Activated naive CD8-positive, alpha-beta T cell treated with anti-CD3 and anti-CD28 coated beads, Interleukin-2, amount 50 U/mL, for 24 hours (primary cell): ENCODE results near the gene WDR93.

Experiments used
- ATAC-seq: fragments of 150-1000 bp; cut with Tn5 transposase; one replicate; pipeline ENCODE4 v1.10.0; 2021
- DNase-seq: peaks from one replicate; pipeline ENCODE4 v3.0.0; 2021
- H3K27ac Mint-ChIP-seq: one replicate; pipeline ENCODE4 v1.8.0; 2021; ENCODE audit warnings: mild to moderate bottlenecking, mixed read lengths
- H3K27me3 Mint-ChIP-seq: one replicate; pipeline ENCODE4 v1.8.0; 2021; ENCODE audit warnings: mixed read lengths
- H3K36me3 Mint-ChIP-seq: one replicate; pipeline ENCODE4 v1.8.0; 2021; ENCODE audit warnings: low read depth, mixed read lengths
- H3K4me1 Mint-ChIP-seq: one replicate; pipeline ENCODE4 v1.8.0; 2021; ENCODE audit warnings: mixed read lengths
- H3K4me3 Mint-ChIP-seq: one replicate; pipeline ENCODE4 v1.8.0; 2021; ENCODE audit warnings: mild to moderate bottlenecking, moderate library complexity, mixed read lengths
- H3K9me3 Mint-ChIP-seq: one replicate; pipeline ENCODE4 v1.8.0; 2021; ENCODE audit warnings: mixed read lengths

WDR93 gene

DNA sequence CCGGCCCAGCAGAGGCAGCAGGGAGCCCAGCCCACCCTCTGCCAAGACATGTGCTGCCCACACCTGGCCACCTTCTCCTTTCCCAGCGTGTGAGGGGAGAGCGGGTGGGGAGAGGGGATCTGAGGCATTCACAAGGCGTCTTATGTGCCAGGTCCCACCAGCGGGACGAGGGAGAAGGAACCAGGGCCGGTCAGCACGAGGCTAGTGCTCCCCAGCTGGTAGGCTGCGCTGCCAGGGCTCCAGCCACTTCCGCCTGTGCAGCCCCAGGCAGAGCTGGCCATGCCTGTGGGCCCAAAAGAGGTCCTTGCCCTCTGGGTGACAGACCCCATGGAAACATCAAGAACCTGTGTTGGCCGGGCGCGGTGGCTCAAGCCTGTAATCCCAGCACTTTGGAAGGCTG is 54.5 kb downstream of the WDR93 start:
- Mint-ChIP-seq H3K9me3 (no peaks in the 10 kb centered on the region), H3K27ac (no peak overlapping the region), H3K4me3 (no peak overlapping the region), H3K27me3 (peaks cover 4% of the 10 kb centered on the region), H3K4me1 (peaks cover 7% of the 10 kb centered on the region), H3K36me3 (no peaks in the 10 kb centered on the region)
- no peak for DNase-seq
- ATAC-seq, result no peak

DNA sequence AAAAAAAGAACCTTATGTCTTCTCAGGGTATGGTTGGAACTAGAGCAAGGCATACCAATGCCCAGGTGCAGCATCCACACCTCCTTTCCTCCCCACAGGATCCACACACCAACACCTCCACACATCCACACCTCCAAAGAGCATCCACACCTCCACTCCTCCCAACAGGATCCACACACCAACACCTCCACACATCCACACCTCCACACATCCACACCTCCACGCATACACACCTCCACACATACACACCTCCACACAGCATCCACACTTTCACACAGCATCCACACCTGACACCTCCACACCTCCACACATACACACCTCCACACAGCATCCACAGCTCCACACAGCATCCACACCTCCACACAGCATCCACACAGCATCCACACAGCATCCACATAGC is 55.2 kb downstream of the WDR93 start:
- no peak overlapping the region for H3K27ac Mint-ChIP-seq
- peaks cover 4% of the 10 kb centered on the region for H3K27me3 Mint-ChIP-seq
- peaks cover 7% of the 10 kb centered on the region for H3K4me1 Mint-ChIP-seq
- no peaks in the 10 kb centered on the region for H3K36me3 Mint-ChIP-seq
- no peaks in the 10 kb centered on the region for H3K9me3 Mint-ChIP-seq
- no peak for ATAC-seq
- no peak overlapping the region for H3K4me3 Mint-ChIP-seq
- DNase-seq, result no peak

DNA sequence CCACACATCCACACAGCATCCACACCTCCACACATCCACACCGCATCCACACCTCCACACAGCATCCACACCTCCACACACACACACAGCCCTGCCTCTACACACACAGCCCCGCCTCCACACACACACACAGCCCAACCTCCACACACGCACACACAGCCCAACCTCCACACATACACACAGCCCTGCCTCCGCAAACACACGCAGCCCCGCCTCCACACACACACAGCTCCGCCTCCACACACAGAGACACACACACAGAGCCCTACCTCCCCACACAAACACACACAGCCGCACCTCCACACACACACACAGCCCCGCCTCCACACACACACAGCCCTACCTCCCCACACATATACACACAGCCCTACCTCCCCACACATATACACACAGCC is 55.8 kb downstream of the WDR93 start:
- DNase-seq, result no peak
- no peaks in the 10 kb centered on the region for H3K9me3 Mint-ChIP-seq
- H3K27me3 Mint-ChIP-seq, result peaks cover 4% of the 10 kb centered on the region
- peaks cover 7% of the 10 kb centered on the region for H3K4me1 Mint-ChIP-seq
- H3K27ac Mint-ChIP-seq, result no peak overlapping the region
- ATAC-seq, result no peak
- H3K36me3 Mint-ChIP-seq, result no peaks in the 10 kb centered on the region
- no peak overlapping the region for H3K4me3 Mint-ChIP-seq

DNA sequence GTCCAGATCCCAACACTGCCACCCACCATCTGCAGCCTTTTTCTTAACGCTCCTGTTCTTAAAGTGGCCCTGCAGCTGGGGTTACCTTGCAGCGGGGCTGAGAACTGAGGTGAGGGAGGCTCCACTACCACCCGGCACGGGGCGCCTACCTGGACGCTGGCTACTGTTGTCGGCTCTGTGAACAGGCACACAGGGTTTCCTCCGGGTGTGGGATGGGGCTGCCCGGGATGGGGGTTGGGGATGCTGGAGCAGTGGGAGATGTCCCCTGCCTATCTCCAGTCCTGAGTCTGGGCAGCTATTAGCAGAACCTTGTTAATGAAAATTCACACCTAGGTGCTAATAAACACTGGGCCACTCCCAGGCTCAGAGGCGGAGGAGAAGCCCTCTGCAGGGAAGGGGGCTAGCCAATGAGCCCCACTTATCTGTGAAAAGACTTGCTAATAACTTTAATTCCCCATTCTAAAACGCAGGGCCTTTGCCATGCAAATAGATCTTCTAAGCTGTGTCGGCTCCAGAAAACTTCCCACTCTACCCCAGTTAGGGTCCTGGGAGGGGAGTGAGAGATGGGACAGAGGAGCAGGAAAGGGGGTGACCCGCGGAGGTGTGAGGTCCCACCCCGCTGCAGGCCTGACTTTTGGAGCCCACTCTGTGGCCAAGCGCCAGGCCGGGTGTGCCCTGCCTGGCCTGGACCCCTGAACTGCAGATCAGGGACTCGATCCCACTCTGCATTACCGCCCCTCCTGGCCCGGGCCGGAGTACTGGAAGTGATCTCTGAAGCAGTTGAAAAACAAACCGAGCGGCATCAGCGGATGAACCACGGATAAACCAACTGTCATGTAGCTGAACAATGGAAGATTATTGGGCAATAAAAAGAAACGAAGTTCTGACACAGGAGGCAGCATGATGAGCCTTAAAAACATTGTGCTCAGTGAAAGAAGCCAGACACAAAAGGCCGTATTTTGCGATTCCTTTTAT is 57.4 kb downstream of the WDR93 start:
- Mint-ChIP-seq H3K36me3 (no peaks in the 10 kb centered on the region), H3K27ac (peak overlapping the region; percentile 17), H3K27me3 (peaks cover 11% of the 10 kb centered on the region), H3K4me1 (peaks cover 7% of the 10 kb centered on the region), H3K9me3 (no peaks in the 10 kb centered on the region), H3K4me3 (no peak overlapping the region)
- no peak for DNase-seq
- no peak for ATAC-seq

DNA sequence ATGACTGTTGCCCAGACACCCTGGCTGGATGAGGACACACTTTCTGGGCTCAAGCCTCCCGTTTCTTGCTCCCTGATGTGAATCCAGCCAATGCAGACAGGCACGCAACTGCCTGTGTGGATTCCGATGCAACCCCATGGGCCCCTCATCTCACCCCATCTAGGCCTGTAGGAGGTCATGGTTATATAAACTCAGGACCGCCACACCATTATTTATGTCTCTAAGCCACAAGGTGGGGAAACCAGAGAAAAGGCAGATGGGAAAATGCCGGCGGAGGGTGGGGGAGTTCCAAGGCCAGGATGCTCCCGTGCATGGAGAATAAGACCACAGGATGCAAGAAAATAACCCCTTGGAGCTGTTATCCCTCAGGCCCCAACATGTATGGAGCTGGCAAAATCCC is 58.4 kb downstream of the WDR93 start:
- Mint-ChIP-seq H3K4me1 (peaks cover 7% of the 10 kb centered on the region), H3K9me3 (no peaks in the 10 kb centered on the region), H3K4me3 (peak overlapping the region; percentile 76), H3K27me3 (peaks cover 11% of the 10 kb centered on the region), H3K27ac (no peak overlapping the region), H3K36me3 (no peaks in the 10 kb centered on the region)
- no peak for ATAC-seq
- no peak for DNase-seq

DNA sequence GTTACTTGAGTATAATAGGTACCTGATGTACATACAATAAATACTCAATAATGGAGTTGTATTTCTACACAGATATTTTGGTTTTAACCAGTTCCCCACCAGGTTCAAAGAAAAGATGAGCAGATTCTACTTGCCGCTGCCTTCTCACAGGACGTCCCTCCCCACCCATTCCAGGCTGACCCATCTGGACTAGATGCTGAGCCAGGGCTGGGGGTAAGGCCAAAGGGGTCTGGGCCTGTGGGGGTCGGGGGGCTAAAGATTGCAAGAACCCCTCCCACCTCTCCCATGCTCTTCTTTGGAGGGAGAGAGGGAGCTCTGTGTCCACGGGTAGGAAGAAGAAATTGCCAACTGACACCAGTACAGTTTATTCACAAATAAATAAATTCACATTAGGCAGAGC is 58.9 kb downstream of the WDR93 start:
- H3K27ac Mint-ChIP-seq, result peak overlapping the region; percentile 14
- H3K4me1 Mint-ChIP-seq, result peaks cover 7% of the 10 kb centered on the region
- H3K36me3 Mint-ChIP-seq, result no peaks in the 10 kb centered on the region
- ATAC-seq (no peak), DNase-seq (no peak)
- H3K9me3 Mint-ChIP-seq, result no peaks in the 10 kb centered on the region
- H3K4me3 Mint-ChIP-seq, result peak overlapping the region; percentile 76
- H3K27me3 Mint-ChIP-seq, result peaks cover 12% of the 10 kb centered on the region

DNA sequence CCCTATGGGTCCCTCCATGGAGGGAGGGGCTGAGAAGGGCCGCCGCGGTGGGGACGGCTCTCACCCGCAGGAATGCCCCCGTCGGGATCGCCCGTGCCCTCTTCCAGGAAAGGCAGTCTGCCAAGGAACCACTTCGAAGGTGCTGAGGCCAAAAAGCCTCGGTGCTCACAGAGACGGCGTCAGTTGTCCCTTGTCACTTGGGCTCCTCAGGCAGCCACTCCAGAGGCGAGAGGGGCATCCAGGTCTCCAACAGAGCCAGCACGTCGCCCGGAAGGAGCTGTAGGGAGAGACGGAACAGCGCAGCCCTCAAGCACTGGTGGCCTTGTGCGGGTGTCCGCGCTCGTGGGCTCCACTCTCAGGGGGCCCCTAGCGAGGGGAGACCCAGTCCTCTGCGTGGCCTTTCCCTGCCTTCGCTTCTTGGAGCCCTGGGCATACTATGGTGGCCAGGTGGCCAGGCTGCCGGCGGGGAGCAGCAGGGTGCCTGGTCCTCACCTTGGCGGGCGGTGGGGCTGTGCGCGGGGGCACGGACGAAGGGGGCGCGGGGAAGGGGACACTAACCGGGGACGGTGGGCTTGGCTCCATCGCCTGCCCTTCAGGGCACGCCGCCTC is 59.4 kb downstream of the WDR93 start:
- Mint-ChIP-seq H3K36me3 (no peaks in the 10 kb centered on the region), H3K9me3 (no peaks in the 10 kb centered on the region), H3K4me3 (peak overlapping the region; percentile 76), H3K27ac (peak overlapping the region; percentile 37), H3K27me3 (peaks cover 16% of the 10 kb centered on the region), H3K4me1 (peaks cover 7% of the 10 kb centered on the region)
- DNase-seq (peak; percentile 22), ATAC-seq (peak; percentile 1)

DNA sequence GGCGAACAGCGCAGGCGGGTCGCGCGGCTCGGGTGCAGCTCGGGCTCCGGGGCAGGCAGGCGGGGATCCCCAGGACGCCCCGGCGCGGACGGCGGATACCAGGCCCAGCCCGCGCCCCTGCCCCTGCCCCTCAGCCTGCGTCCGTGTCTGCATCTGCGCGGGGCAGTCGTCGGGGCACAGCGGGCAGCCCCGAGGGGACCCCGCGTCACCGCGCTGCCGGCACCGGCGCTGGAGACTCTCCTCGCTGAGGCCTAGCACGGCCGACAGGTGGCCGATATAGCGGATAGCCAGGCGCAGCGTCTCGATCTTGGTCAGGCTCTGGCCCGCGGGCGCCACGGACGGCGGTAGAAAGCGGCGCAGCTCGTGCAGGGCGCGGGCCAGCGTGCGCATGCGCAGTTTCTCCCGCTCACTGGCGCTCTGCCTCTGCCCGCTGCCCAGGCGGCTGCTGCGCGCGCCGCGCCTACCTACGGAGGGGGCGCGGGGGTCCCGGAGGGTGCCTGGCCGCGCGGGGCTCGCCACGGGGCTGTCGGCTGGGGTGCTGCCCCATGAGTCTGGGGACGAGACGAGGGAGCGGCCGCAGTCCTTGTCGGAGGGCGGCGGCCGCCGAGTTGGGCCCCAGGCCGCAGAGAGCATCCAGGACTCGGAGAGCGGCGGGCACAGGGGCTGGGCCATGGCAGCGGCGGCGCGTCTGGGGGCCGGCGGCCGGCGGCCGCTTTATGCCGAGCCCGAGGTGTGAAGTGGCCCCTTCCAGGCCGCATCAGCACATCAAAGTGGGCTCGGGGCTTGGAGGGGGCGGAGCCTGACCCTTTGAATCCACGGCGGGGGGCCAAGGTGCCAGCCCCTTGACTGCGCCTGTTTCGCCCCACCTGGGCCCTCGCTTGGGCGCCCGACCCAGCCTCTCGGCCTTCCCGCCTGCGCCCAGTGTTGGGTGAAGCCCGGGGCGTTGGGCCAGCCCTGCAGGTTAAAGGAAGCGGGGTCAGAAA is 60.2 kb downstream of the WDR93 start, which contains the start of gene MESP1:
Gene MESP1, minus strand, starts transcription at position 690 of the 983 bp plus-strand sequence. Its CDS starts 18 bp downstream, at position 672.
- Mint-ChIP-seq H3K27ac (peak within 1 kb of the TSS; percentile 37), H3K36me3 (no peaks in the 10 kb centered on the region), H3K27me3 (peaks cover 20% of the 10 kb centered on the region), H3K9me3 (no peaks in the 10 kb centered on the region), H3K4me3 (peak within 1 kb of the TSS; percentile 76), H3K4me1 (peaks cover 7% of the 10 kb centered on the region)
- DNase-seq, result peak; percentile 91
- ATAC-seq, result peak; percentile 87

DNA sequence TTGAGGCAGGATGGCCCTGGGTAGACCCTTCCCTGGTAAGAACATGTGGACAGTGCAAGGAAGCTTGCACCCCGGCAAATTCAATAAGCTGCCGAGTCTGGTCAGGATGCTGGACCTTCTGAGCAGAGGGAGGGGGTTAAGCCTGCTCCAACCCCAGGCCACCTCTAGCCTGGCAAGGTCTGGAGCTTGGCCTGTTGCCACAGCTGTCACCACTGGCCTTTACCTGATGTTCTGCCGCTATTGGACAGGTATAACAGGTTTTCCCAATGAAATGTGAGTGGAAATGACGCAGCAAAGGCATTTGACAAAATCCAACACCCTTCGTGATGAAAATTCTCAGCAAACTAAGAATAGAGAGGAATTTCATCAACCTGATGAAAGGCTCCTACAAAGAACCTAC is 61.1 kb downstream of the WDR93 start:
- peaks cover 7% of the 10 kb centered on the region for H3K4me1 Mint-ChIP-seq
- H3K9me3 Mint-ChIP-seq, result no peaks in the 10 kb centered on the region
- no peaks in the 10 kb centered on the region for H3K36me3 Mint-ChIP-seq
- ATAC-seq, result no peak
- DNase-seq, result no peak
- no peak overlapping the region for H3K4me3 Mint-ChIP-seq
- no peak overlapping the region for H3K27ac Mint-ChIP-seq
- H3K27me3 Mint-ChIP-seq, result peaks cover 20% of the 10 kb centered on the region

DNA sequence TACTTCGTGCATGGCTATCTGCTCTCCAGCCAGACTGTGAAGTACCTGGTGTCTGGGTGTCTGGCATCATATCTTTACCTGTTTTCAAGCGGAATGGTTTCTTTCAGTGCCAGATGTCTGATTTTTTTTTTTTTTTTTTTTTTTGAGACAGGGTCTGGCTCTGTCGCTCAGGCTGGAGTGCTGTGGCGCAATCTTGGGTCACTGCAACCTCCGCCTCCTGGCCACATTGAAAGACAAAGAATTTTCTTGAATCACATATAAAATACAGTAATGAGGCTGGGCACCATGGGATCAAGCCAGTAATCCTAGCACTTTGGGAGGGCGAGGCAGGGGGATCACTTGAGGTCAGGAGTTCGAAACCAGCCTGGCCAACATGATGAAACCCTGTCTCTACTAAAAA is 63.2 kb downstream of the WDR93 start:
- peaks cover 7% of the 10 kb centered on the region for H3K4me1 Mint-ChIP-seq
- ATAC-seq, result no peak
- H3K9me3 Mint-ChIP-seq, result no peaks in the 10 kb centered on the region
- no peak overlapping the region for H3K4me3 Mint-ChIP-seq
- H3K36me3 Mint-ChIP-seq, result no peaks in the 10 kb centered on the region
- H3K27me3 Mint-ChIP-seq, result peaks cover 20% of the 10 kb centered on the region
- H3K27ac Mint-ChIP-seq, result no peak overlapping the region
- DNase-seq, result no peak

DNA sequence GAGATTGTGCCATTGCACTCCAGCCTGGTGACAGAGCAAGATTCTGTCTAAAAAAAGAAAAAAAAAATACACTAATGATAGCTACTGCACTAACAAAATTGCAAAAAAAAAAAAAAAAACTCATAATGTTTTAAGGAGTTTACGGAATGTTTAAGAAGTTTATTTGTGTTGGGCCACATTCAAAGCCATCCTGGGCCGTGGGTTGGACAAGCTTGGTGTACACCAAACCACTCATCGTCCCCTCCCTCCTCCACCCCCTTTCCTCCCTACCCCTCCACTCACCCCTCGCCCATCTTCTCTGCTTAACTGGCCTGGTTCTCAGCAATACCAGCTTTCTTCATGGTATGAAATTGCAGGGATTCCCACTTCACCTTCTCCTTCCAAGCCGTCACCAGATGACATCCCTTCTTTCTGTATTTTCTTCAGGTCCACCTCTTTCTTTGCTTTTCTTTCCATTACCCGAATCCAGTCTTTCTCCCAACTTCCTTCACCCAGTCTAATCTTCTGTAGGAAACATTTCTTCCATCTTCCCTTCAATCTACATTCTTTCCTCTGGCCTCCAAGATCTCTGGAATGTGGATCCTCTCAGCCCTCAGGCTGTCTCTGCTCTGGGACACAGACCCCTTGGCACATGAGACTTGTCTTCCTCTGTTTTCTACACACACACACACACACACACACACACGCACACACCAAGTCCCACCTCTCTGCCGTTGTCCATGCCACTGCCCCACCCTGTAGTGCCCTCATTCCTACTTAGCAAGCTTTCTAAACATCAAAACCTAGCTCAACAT is 63.9 kb downstream of the WDR93 start:
- DNase-seq (no peak), ATAC-seq (no peak)
- no peak overlapping the region for H3K27ac Mint-ChIP-seq
- no peaks in the 10 kb centered on the region for H3K9me3 Mint-ChIP-seq
- H3K27me3 Mint-ChIP-seq, result peaks cover 17% of the 10 kb centered on the region
- H3K4me1 Mint-ChIP-seq, result peaks cover 4% of the 10 kb centered on the region
- no peaks in the 10 kb centered on the region for H3K36me3 Mint-ChIP-seq
- H3K4me3 Mint-ChIP-seq, result no peak overlapping the region

DNA sequence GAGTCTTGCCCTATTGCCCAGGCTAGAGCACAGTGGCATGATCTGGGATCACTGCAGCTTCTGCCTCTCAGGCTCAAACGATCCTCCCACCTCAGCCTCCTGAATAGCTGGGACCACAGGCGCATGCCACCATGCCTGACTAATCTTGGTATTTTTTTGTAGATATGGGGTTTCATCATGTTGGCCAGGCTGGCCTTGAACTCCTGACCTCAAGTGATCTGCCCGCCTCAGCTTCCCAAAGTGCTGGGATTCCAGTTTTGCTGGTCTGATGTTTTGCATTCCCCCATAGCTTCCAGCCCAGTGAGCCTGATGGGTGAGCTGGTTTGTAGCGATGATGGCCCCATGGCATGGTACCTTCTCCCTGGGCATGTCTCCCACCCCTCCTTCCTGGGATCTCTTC is 65.1 kb downstream of the WDR93 start:
- no peak for ATAC-seq
- no peaks in the 10 kb centered on the region for H3K9me3 Mint-ChIP-seq
- H3K27me3 Mint-ChIP-seq, result peaks cover 19% of the 10 kb centered on the region
- H3K27ac Mint-ChIP-seq, result no peak overlapping the region
- H3K4me1 Mint-ChIP-seq, result no peaks in the 10 kb centered on the region
- H3K36me3 Mint-ChIP-seq, result no peaks in the 10 kb centered on the region
- no peak for DNase-seq
- no peak overlapping the region for H3K4me3 Mint-ChIP-seq

DNA sequence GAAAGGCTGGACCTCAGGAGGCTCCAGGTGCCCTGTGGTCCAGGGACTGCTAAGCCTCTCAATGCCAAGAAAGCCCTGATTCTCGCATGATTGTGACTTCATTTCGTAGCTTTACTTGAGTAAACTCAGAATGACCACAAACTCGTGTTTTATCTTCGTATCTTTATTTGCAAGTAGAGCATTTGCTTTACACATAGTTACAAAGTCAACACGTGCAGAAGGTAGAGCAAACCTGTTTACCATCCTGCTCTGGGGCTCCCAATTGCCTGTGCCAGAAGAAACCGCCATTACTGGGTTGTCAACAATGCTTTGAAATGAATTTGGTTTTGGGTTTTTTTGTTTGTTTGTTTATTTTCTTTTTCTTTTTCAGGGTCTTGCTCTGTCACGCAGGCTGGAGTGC is 66.3 kb downstream of the WDR93 start:
- ATAC-seq, result no peak
- H3K9me3 Mint-ChIP-seq, result no peaks in the 10 kb centered on the region
- H3K36me3 Mint-ChIP-seq, result no peaks in the 10 kb centered on the region
- H3K4me3 Mint-ChIP-seq, result no peak overlapping the region
- peaks cover 19% of the 10 kb centered on the region for H3K27me3 Mint-ChIP-seq
- no peak for DNase-seq
- no peaks in the 10 kb centered on the region for H3K4me1 Mint-ChIP-seq
- no peak overlapping the region for H3K27ac Mint-ChIP-seq

DNA sequence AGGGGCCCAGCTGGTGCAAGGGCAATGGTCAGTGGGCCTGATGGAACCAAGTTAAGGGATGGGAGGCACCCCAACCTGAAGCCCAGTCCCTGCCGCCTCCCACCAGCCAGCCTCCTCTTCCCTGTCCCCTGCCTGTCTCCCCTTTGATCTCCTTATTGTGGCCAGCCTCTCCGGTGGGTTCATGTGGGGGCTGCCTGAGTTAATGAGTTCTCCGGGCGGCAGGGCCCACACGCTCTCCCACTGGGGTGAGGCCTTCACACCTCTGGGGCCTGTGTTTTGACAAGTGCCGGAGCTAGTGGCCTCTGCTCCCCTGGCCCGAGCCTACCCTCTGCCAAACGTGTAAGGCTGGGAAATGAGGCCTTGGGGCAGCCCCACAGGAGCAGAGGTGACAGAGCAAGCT is 67.7 kb downstream of the WDR93 start:
- H3K4me3 Mint-ChIP-seq, result no peak overlapping the region
- DNase-seq, result no peak
- no peak overlapping the region for H3K27ac Mint-ChIP-seq
- no peaks in the 10 kb centered on the region for H3K36me3 Mint-ChIP-seq
- no peaks in the 10 kb centered on the region for H3K9me3 Mint-ChIP-seq
- H3K4me1 Mint-ChIP-seq, result no peaks in the 10 kb centered on the region
- peaks cover 12% of the 10 kb centered on the region for H3K27me3 Mint-ChIP-seq
- ATAC-seq, result no peak
